OCI-LY1 (cell line): ENCODE data around the gene DYNLT4.

ENCODE experiments used
- H2AFZ ChIP-seq: fragments of 200-600 bp; sonication (generic), shearing (Covaris generic); 2 replicates; pipeline ENCODE4 v1.6.0; 2014; ENCODE audit warnings: antibody characterized with exemption, mild to moderate bottlenecking, low read length
- H3F3A ChIP-seq: fragments of 200-600 bp; sonication (generic), shearing (Covaris generic); 2 replicates; pipeline ENCODE4 v1.6.0; 2014; ENCODE audit warnings: mild to moderate bottlenecking, antibody characterized with exemption, low read length, moderate library complexity; ENCODE audit not compliant: insufficient read depth
- H3K27ac ChIP-seq: fragments of 200-600 bp; sonication (generic); 2 replicates; pipeline ENCODE4 v1.5.1; 2014; ENCODE audit warnings: low read length, mixed run types, mild to moderate bottlenecking, low read depth; ENCODE audit not compliant: poor library complexity, severe bottlenecking
- H3K27me3 ChIP-seq: fragments of 200-600 bp; sonication (generic); 2 replicates; pipeline ENCODE4 v1.6.0; 2014; ENCODE audit warnings: antibody characterized with exemption, mild to moderate bottlenecking, low read length, moderate library complexity; ENCODE audit not compliant: insufficient read depth
- H3K36me3 ChIP-seq: fragments of 200-600 bp; sonication (generic); 2 replicates; pipeline ENCODE4 v1.6.1; 2014; ENCODE audit warnings: mild to moderate bottlenecking, antibody characterized with exemption, low read length, moderate library complexity, mixed read lengths; ENCODE audit not compliant: insufficient read depth
- H3K4me1 ChIP-seq: fragments of 200-600 bp; sonication (generic); 2 replicates; pipeline ENCODE4 v1.5.1; 2014; ENCODE audit warnings: mild to moderate bottlenecking, low read length, moderate library complexity; ENCODE audit not compliant: insufficient read depth, severe bottlenecking
- H3K4me2 ChIP-seq: fragments of 200-600 bp; sonication (generic), shearing (Covaris generic); 2 replicates; pipeline ENCODE4 v1.6.1; 2014; ENCODE audit warnings: low read length
- H3K4me3 ChIP-seq: fragments of 200-600 bp; sonication (generic); 2 replicates; pipeline ENCODE4 v1.5.1; 2014; ENCODE audit warnings: low read length, low read depth, mild to moderate bottlenecking, mixed read lengths; ENCODE audit not compliant: poor library complexity, severe bottlenecking
- H3K79me2 ChIP-seq: fragments of 200-600 bp; shearing (Covaris generic); 2 replicates; pipeline ENCODE4 v1.6.1; 2016; ENCODE audit warnings: mixed run types, low read length, mixed read lengths; ENCODE audit not compliant: insufficient read depth
- H3K9ac ChIP-seq: fragments of 200-600 bp; sonication (generic), shearing (Covaris generic); 2 replicates; pipeline ENCODE4 v1.6.1; 2014; ENCODE audit warnings: mild to moderate bottlenecking, low read length, mixed read lengths
- H3K9me2 ChIP-seq: fragments of 200-600 bp; sonication (generic), shearing (Covaris generic); 2 replicates; pipeline ENCODE4 v1.6.1; 2014; ENCODE audit warnings: low read depth, mild to moderate bottlenecking, low read length, mixed read lengths
- H3K9me3 ChIP-seq: fragments of 200-600 bp; shearing (Covaris generic); 2 replicates; pipeline ENCODE4 v1.6.1; 2014; ENCODE audit warnings: low read length, mixed read lengths
- H4K20me1 ChIP-seq: fragments of 200-600 bp; sonication (generic), shearing (Covaris generic); 2 replicates; pipeline ENCODE4 v1.6.0; 2016; ENCODE audit warnings: mild to moderate bottlenecking, low read length; ENCODE audit not compliant: insufficient read depth
- EZH2 ChIP-seq: fragments of 200-600 bp; sonication (generic), shearing (Covaris generic); IDR thresholded peaks from 2 replicates; pipeline ENCODE4 v1.8.0; 2017; ENCODE audit warnings: borderline replicate concordance, mixed run types, mild to moderate bottlenecking, antibody characterized with exemption, low read length, moderate library complexity, mixed read lengths
- TF ChIP-seq, protein P1 (sequence below): fragments of 200-600 bp; sonication (generic), shearing (Covaris generic); IDR thresholded peaks from 2 replicates; pipeline ENCODE4 v1.5.1; 2017; ENCODE audit warnings: mild to moderate bottlenecking, antibody characterized with exemption, low read length, moderate library complexity, mixed read lengths

The DYNLT4 gene

DNA sequence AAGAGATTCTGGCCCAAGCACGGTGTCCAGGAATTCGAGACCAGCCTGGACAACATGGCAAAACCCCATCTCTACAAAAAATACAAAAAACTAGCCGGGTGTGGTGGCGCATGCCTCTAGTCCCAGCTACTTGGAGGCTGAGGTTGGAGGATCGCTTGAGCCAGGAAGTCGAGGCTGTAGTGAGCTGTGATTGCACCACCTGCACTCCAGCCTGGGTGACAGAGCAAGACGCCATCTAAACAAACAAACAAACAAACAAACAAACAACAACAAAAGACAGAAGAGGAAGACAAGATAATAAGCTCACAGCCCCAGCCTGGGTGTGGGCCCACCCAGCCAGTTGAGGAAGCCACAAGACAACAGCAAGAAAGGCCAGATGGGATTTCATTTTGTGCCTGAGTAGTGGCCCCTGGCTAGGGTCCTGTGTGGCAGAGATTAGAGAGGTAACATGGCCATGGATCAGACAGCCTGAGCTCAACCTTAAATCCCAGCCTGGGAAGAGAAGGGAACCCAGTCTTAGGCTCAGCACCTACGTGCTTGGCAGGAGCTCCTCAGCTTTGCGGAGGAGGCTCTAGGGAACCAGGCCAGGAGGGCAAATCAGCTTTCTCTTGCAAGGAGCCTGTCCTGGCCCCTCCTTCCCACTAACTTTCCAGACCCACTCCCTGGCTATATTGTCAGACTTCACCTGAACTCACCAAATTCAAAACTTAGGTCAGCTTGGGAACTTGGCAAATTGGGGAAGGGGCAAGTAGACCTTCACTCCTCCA, 14.2 kb downstream of the DYNLT4 start:
- Histone ChIP-seq H3F3A (no peaks in the 10 kb centered on the region), H4K20me1 (no peaks in the 10 kb centered on the region), H3K27me3 (no peaks in the 10 kb centered on the region), H3K4me3 (no peak overlapping the region), H3K9me2 (no peaks in the 10 kb centered on the region), H3K27ac (no peak overlapping the region), H3K9me3 (no peaks in the 10 kb centered on the region), H3K4me2 (no peak overlapping the region), H3K79me2 (no peaks in the 10 kb centered on the region), H3K4me1 (no peaks in the 10 kb centered on the region), H3K9ac (no peak overlapping the region), H3K36me3 (no peaks in the 10 kb centered on the region), H2AFZ (no peak overlapping the region)
- TF ChIP-seq, protein P1, sequence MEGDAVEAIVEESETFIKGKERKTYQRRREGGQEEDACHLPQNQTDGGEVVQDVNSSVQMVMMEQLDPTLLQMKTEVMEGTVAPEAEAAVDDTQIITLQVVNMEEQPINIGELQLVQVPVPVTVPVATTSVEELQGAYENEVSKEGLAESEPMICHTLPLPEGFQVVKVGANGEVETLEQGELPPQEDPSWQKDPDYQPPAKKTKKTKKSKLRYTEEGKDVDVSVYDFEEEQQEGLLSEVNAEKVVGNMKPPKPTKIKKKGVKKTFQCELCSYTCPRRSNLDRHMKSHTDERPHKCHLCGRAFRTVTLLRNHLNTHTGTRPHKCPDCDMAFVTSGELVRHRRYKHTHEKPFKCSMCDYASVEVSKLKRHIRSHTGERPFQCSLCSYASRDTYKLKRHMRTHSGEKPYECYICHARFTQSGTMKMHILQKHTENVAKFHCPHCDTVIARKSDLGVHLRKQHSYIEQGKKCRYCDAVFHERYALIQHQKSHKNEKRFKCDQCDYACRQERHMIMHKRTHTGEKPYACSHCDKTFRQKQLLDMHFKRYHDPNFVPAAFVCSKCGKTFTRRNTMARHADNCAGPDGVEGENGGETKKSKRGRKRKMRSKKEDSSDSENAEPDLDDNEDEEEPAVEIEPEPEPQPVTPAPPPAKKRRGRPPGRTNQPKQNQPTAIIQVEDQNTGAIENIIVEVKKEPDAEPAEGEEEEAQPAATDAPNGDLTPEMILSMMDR, result no peak
- no peak for TF ChIP-seq EZH2

DNA sequence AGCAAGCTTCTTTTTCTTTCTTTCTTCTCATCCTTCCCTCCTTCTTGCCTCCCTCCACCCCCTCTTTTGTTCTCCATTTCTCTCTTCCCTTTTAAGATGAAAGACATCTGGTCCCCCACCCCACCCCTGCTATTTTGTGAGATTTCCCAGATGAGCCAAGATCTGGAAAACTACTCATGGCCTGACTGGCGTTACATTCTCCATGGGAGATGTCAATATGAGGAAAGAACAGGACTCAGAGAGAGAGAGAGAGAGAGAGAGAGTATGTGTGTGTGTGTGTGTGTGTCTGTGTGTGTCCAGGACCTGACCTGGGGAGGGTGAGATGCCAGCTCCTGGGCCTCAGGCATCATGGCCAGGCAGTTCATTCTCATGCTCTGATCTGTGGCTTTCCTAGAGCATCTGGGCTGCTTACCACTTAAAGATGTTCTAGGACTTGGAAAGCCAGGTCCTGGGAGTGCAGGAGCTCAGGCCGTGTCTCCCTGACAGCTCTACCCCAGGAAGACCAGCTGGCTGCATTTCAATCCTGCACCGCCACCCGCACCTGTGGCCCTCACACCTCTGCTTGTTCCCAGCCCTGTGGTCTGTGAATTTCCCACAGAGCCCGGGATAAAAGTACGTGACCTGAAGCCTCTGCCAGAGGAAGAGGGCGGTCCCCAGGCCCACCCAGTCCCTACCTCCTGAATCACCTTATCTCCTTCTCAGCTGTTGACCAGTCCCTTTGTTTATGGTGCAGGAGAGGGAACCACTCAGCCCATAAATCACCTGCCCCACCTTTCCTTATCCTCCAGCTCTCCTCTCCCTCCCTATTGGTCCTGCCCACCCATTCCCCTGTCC, 16.0 kb downstream of the DYNLT4 start:
- Histone ChIP-seq H2AFZ (no peak overlapping the region), H3K4me2 (no peak overlapping the region), H3F3A (no peaks in the 10 kb centered on the region), H3K9ac (no peak overlapping the region), H3K4me1 (peaks cover 7% of the 10 kb centered on the region), H3K79me2 (no peaks in the 10 kb centered on the region), H3K36me3 (no peaks in the 10 kb centered on the region), H4K20me1 (no peaks in the 10 kb centered on the region), H3K4me3 (no peak overlapping the region), H3K27me3 (no peaks in the 10 kb centered on the region), H3K9me2 (no peaks in the 10 kb centered on the region), H3K9me3 (no peaks in the 10 kb centered on the region), H3K27ac (no peak overlapping the region)
- TF ChIP-seq EZH2, result no peak

DNA sequence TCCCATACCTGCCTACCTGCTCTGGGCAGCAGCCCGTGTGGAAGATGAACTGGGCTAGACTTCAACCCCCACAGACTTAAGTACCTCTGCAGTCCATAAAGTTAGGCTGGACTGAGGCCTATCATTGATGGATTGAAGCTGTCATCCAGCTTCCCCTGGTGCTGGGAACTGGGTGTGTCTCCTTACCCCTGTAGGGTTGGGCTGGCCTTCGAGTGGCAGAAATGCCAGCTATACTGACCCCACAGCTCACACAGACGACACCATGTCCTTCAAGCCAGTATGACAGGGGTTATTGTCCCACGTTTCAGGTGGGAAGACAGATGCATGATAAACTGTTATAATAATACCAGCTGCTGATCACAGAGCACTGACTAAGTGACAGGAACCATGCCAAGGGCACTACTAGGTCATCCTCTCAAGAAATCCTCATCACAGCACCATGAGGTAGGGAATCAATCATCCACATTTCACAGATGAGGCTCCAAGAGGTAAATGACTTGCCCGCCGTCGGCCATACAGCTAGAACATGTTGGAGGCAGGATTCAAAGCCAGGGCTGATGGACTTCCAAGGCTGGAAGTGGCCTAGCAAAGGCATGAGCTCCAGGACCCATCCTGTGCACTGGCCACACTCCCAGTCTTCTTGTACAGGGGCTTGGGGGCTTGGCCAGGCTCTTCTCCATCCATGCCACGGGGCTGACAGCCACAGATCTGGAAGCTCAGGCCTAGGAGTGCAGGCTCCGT, 18.9 kb downstream of the DYNLT4 start, which contains the start of gene BEST4:
TSS of gene BEST4 (minus strand) at position 51 of the 741 bp plus-strand sequence. CDS start 465 bp downstream, outside the sequence.
- Histone ChIP-seq H3K36me3 (no peaks in the 10 kb centered on the region), H3K9me3 (no peaks in the 10 kb centered on the region), H3K27ac (no peak within 1 kb of the TSS), H3K4me1 (peaks cover 34% of the 10 kb centered on the region), H3K4me3 (no peak within 1 kb of the TSS), H3F3A (no peaks in the 10 kb centered on the region), H3K9ac (no peak within 1 kb of the TSS), H2AFZ (no peak within 1 kb of the TSS), H3K4me2 (no peak within 1 kb of the TSS), H3K9me2 (no peaks in the 10 kb centered on the region), H3K79me2 (no peaks in the 10 kb centered on the region), H3K27me3 (no peaks in the 10 kb centered on the region), H4K20me1 (no peaks in the 10 kb centered on the region)
- TF ChIP-seq, protein P1, result no peak
- no peak for TF ChIP-seq EZH2
